Measurements from ENCODE around the gene SNTG2. TPM values are rescaled to one million over a fixed set of nuclear protein-coding genes. Genes with fewer than 3 reads are reported as not detected.

Gene SNTG2
- total RNA-seq, 5 donors from 2014 or later (not counting 1 experiment from before 2014, with no cell fraction given): 0.86 to 4.8 (median 2.7) TPM

- ATAC-seq (replicated peaks in 1 of 4) (no peak), DNase-seq (no peak)
- WGBS (ENCODE audit: insufficient coverage): no CpG with 5 or more reads among the region's 3 CpGs
- ChIA-PET POLR2A (no interaction called here), CTCF (no interaction called here)
- H3K36me3 Mint-ChIP-seq: no peaks in the 10 kb centered on the region
- no peak overlapping the region for H3K27ac Mint-ChIP-seq
- no peaks in the 10 kb centered on the region for H3K4me1 ChIP-seq (ENCODE audit: control insufficient read depth in 1 of 2, extremely low read depth in 1 of 2, insufficient read depth in 2 of 2, low read length in 2 of 2)
- no peaks in the 10 kb centered on the region for H3K27me3 ChIP-seq (replicated peaks in 1 of 2; ENCODE audit: control insufficient read depth in 2 of 2, extremely low read depth in 1 of 2, insufficient read depth in 2 of 2, low read length in 1 of 2)
- no peak overlapping the region for H3K4me3 ChIP-seq (ENCODE audit: control insufficient read depth in 1 of 2, extremely low read depth in 1 of 2, low read length in 1 of 2)
- peaks cover 0 to 7% (median 0%) of the 10 kb centered on the region in 3 donors for H3K9me3 Mint-ChIP-seq
- no peak overlapping the region for H3K27ac ChIP-seq (ENCODE audit: low read length)
- peaks cover 0 to 8% (median 0%) of the 10 kb centered on the region in 3 donors for H3K4me1 Mint-ChIP-seq
- H3K4me3 Mint-ChIP-seq: no peak overlapping the region
- H3K9me3 ChIP-seq: no peaks in the 10 kb centered on the region
- no peaks in the 10 kb centered on the region for H3K36me3 ChIP-seq (ENCODE audit: control insufficient read depth in 2 of 2, extremely low read depth in 1 of 2, insufficient read depth in 1 of 2, low read length in 1 of 2)
- no peaks in the 10 kb centered on the region for H3K27me3 Mint-ChIP-seq
These were observed 232.7 kb downstream of the SNTG2 start for GRCh38 chr2:1183300-1183699.

- Histone ChIP-seq H3K27ac (ENCODE audit: low read length) (no peak overlapping the region), H3K4me1 (ENCODE audit: control insufficient read depth in 1 of 2, extremely low read depth in 1 of 2, insufficient read depth in 2 of 2, low read length in 2 of 2) (no peaks in the 10 kb centered on the region), H3K27me3 (replicated peaks in 1 of 2; ENCODE audit: control insufficient read depth in 2 of 2, extremely low read depth in 1 of 2, insufficient read depth in 2 of 2, low read length in 1 of 2) (no peaks in the 10 kb centered on the region), H3K9me3 (no peaks in the 10 kb centered on the region), H3K4me3 (ENCODE audit: control insufficient read depth in 1 of 2, extremely low read depth in 1 of 2, low read length in 1 of 2) (no peak overlapping the region), H3K36me3 (ENCODE audit: control insufficient read depth in 2 of 2, extremely low read depth in 1 of 2, insufficient read depth in 1 of 2, low read length in 1 of 2) (no peaks in the 10 kb centered on the region)
- Mint-ChIP-seq H3K36me3 (no peaks in the 10 kb centered on the region), H3K27me3 (no peaks in the 10 kb centered on the region), H3K4me1 (peaks cover 0 to 8% (median 0%) of the 10 kb centered on the region in 3 donors), H3K9me3 (peaks cover 0 to 7% (median 0%) of the 10 kb centered on the region in 3 donors), H3K27ac (no peak overlapping the region), H3K4me3 (no peak overlapping the region)
- no CpG with 5 or more reads among the region's 2 CpGs for WGBS (ENCODE audit: insufficient coverage)
- ATAC-seq (replicated peaks in 1 of 4): no peak
- ChIA-PET POLR2A (no interaction called here), CTCF (no interaction called here)
- DNase-seq: no peak
These were observed 235.8 kb downstream of the SNTG2 start for GRCh38 chr2:1186421-1186820.

- Histone ChIP-seq H3K9me3 (no peaks in the 10 kb centered on the region), H3K27ac (ENCODE audit: low read length) (no peak overlapping the region), H3K4me1 (ENCODE audit: control insufficient read depth in 1 of 2, extremely low read depth in 1 of 2, insufficient read depth in 2 of 2, low read length in 2 of 2) (no peaks in the 10 kb centered on the region), H3K27me3 (replicated peaks in 1 of 2; ENCODE audit: control insufficient read depth in 2 of 2, extremely low read depth in 1 of 2, insufficient read depth in 2 of 2, low read length in 1 of 2) (no peaks in the 10 kb centered on the region), H3K36me3 (ENCODE audit: control insufficient read depth in 2 of 2, extremely low read depth in 1 of 2, insufficient read depth in 1 of 2, low read length in 1 of 2) (no peaks in the 10 kb centered on the region), H3K4me3 (ENCODE audit: control insufficient read depth in 1 of 2, extremely low read depth in 1 of 2, low read length in 1 of 2) (no peak overlapping the region)
- Mint-ChIP-seq H3K27me3 (no peaks in the 10 kb centered on the region), H3K9me3 (peaks cover 0 to 7% (median 0%) of the 10 kb centered on the region in 3 donors), H3K36me3 (no peaks in the 10 kb centered on the region), H3K27ac (no peak overlapping the region), H3K4me1 (peaks cover 0 to 8% (median 0%) of the 10 kb centered on the region in 3 donors), H3K4me3 (no peak overlapping the region)
- 80% methylated on average over 2 of the region's 3 CpGs for WGBS (ENCODE audit: insufficient coverage)
- DNase-seq: no peak
- ATAC-seq (replicated peaks in 1 of 4): no peak
- POLR2A ChIA-PET: no interaction called here
- CTCF ChIA-PET: no interaction called here
These were observed 236.5 kb downstream of the SNTG2 start for GRCh38 chr2:1187189-1187588.

GRCh38 chr2:1192121-1192520, 241.5 kb downstream of the SNTG2 start:
- WGBS (ENCODE audit: insufficient coverage): 72% methylated on average over 2 of the region's 5 CpGs
- Histone ChIP-seq H3K27ac (ENCODE audit: low read length) (no peak overlapping the region), H3K9me3 (no peaks in the 10 kb centered on the region), H3K27me3 (replicated peaks in 1 of 2; ENCODE audit: control insufficient read depth in 2 of 2, extremely low read depth in 1 of 2, insufficient read depth in 2 of 2, low read length in 1 of 2) (no peaks in the 10 kb centered on the region), H3K36me3 (ENCODE audit: control insufficient read depth in 2 of 2, extremely low read depth in 1 of 2, insufficient read depth in 1 of 2, low read length in 1 of 2) (no peaks in the 10 kb centered on the region), H3K4me3 (ENCODE audit: control insufficient read depth in 1 of 2, extremely low read depth in 1 of 2, low read length in 1 of 2) (no peak overlapping the region), H3K4me1 (ENCODE audit: control insufficient read depth in 1 of 2, extremely low read depth in 1 of 2, insufficient read depth in 2 of 2, low read length in 2 of 2) (no peaks in the 10 kb centered on the region)
- Mint-ChIP-seq H3K27ac (no peak overlapping the region), H3K9me3 (peaks cover 11 to 19% (median 13%) of the 10 kb centered on the region in 3 donors), H3K4me1 (no peaks in the 10 kb centered on the region), H3K4me3 (no peak overlapping the region), H3K27me3 (no peaks in the 10 kb centered on the region), H3K36me3 (peaks cover 15% of the 10 kb centered on the region)
- DNase-seq (no peak), ATAC-seq (replicated peaks in 1 of 4) (no peak)
- ChIA-PET POLR2A (no interaction called here), CTCF (no interaction called here)

- Histone ChIP-seq H3K27ac (ENCODE audit: low read length) (no peak overlapping the region), H3K27me3 (replicated peaks in 1 of 2; ENCODE audit: control insufficient read depth in 2 of 2, extremely low read depth in 1 of 2, insufficient read depth in 2 of 2, low read length in 1 of 2) (no peaks in the 10 kb centered on the region), H3K4me1 (ENCODE audit: control insufficient read depth in 1 of 2, extremely low read depth in 1 of 2, insufficient read depth in 2 of 2, low read length in 2 of 2) (no peaks in the 10 kb centered on the region), H3K36me3 (ENCODE audit: control insufficient read depth in 2 of 2, extremely low read depth in 1 of 2, insufficient read depth in 1 of 2, low read length in 1 of 2) (no peaks in the 10 kb centered on the region), H3K9me3 (no peaks in the 10 kb centered on the region), H3K4me3 (ENCODE audit: control insufficient read depth in 1 of 2, extremely low read depth in 1 of 2, low read length in 1 of 2) (no peak overlapping the region)
- H3K36me3 Mint-ChIP-seq: peaks cover 15% of the 10 kb centered on the region
- H3K27me3 Mint-ChIP-seq: no peaks in the 10 kb centered on the region
- ChIA-PET CTCF (no interaction called here), POLR2A (no interaction called here)
- DNase-seq (no peak), ATAC-seq (replicated peaks in 1 of 4) (no peak)
- H3K4me1 Mint-ChIP-seq: no peaks in the 10 kb centered on the region
- 67% methylated on average over 1 of the region's 2 CpGs for WGBS (ENCODE audit: insufficient coverage)
- peaks cover 13 to 19% (median 15%) of the 10 kb centered on the region in 3 donors for H3K9me3 Mint-ChIP-seq
- H3K4me3 Mint-ChIP-seq: no peak overlapping the region
- H3K27ac Mint-ChIP-seq: no peak overlapping the region
These were observed 243.2 kb downstream of the SNTG2 start for GRCh38 chr2:1193801-1194200.

GRCh38 chr2:1203772-1204171, 253.1 kb downstream of the SNTG2 start:
- ChIA-PET POLR2A (no interaction called here), CTCF (no interaction called here)
- 80% methylated on average over 2 of the region's 6 CpGs for WGBS (ENCODE audit: insufficient coverage)
- no peaks in the 10 kb centered on the region for H3K9me3 ChIP-seq
- H3K4me3 ChIP-seq (ENCODE audit: control insufficient read depth in 1 of 2, extremely low read depth in 1 of 2, low read length in 1 of 2): no peak overlapping the region
- no peaks in the 10 kb centered on the region for H3K4me1 ChIP-seq (ENCODE audit: control insufficient read depth in 1 of 2, extremely low read depth in 1 of 2, insufficient read depth in 2 of 2, low read length in 2 of 2)
- no peak for ATAC-seq (replicated peaks in 1 of 4)
- no peaks in the 10 kb centered on the region for H3K36me3 ChIP-seq (ENCODE audit: control insufficient read depth in 2 of 2, extremely low read depth in 1 of 2, insufficient read depth in 1 of 2, low read length in 1 of 2)
- Mint-ChIP-seq H3K4me1 (no peaks in the 10 kb centered on the region), H3K9me3 (peaks cover 8 to 11% (median 10%) of the 10 kb centered on the region in 3 donors), H3K4me3 (no peak overlapping the region), H3K27me3 (no peaks in the 10 kb centered on the region), H3K27ac (no peak overlapping the region), H3K36me3 (no peaks in the 10 kb centered on the region)
- no peak for DNase-seq
- no peak overlapping the region for H3K27ac ChIP-seq (ENCODE audit: low read length)
- H3K27me3 ChIP-seq (replicated peaks in 1 of 2; ENCODE audit: control insufficient read depth in 2 of 2, extremely low read depth in 1 of 2, insufficient read depth in 2 of 2, low read length in 1 of 2): no peaks in the 10 kb centered on the region

- H3K36me3 Mint-ChIP-seq: peaks cover under 1% of the 10 kb centered on the region
- no peak overlapping the region for H3K27ac ChIP-seq (ENCODE audit: low read length)
- DNase-seq: no peak
- H3K4me1 ChIP-seq (ENCODE audit: control insufficient read depth in 1 of 2, extremely low read depth in 1 of 2, insufficient read depth in 2 of 2, low read length in 2 of 2): no peaks in the 10 kb centered on the region
- peaks cover 8 to 12% (median 11%) of the 10 kb centered on the region in 3 donors for H3K9me3 Mint-ChIP-seq
- no peaks in the 10 kb centered on the region for H3K27me3 Mint-ChIP-seq
- 74% methylated on average over 2 of the region's 3 CpGs for WGBS (ENCODE audit: insufficient coverage)
- POLR2A ChIA-PET: no interaction called here
- no peaks in the 10 kb centered on the region for H3K36me3 ChIP-seq (ENCODE audit: control insufficient read depth in 2 of 2, extremely low read depth in 1 of 2, insufficient read depth in 1 of 2, low read length in 1 of 2)
- H3K27me3 ChIP-seq (replicated peaks in 1 of 2; ENCODE audit: control insufficient read depth in 2 of 2, extremely low read depth in 1 of 2, insufficient read depth in 2 of 2, low read length in 1 of 2): no peaks in the 10 kb centered on the region
- no peak overlapping the region for H3K4me3 Mint-ChIP-seq
- H3K4me1 Mint-ChIP-seq: no peaks in the 10 kb centered on the region
- H3K4me3 ChIP-seq (ENCODE audit: control insufficient read depth in 1 of 2, extremely low read depth in 1 of 2, low read length in 1 of 2): no peak overlapping the region
- CTCF ChIA-PET: no interaction called here
- no peak overlapping the region for H3K27ac Mint-ChIP-seq
- H3K9me3 ChIP-seq: no peaks in the 10 kb centered on the region
- no peak for ATAC-seq (replicated peaks in 1 of 4)
These were observed 255.2 kb downstream of the SNTG2 start for GRCh38 chr2:1205853-1206252.

Data from T-cell (primary cell).